Skeletal muscle cell (primary cell): ENCODE results near the gene RNF225.
"Not testable (repeated sequence)": the region's sequence is repeated elsewhere in the genome, so short reads cannot be mapped to it uniquely, and the experiment has no call there.

Experiments
- DNase-seq: peaks from one replicate; pipeline ENCODE4 v3.0.0-alpha.2; 2010; ENCODE audit warnings: low read depth
- H3K4me3 ChIP-seq: 2 replicates; pipeline ENCODE4 v1.5.1; 2011; ENCODE audit warnings: low read depth, mild to moderate bottlenecking, control low read depth, low read length, moderate library complexity

Gene RNF225

GRCh38 chr19:58401840-58402421, 6.5 kb downstream of the RNF225 start:
- H3K4me3 ChIP-seq, result peak overlapping the region; percentile 74
- no peak for DNase-seq

GRCh38 chr19:58403920-58404478, 8.5 kb downstream of the RNF225 start:
- not testable (repeated sequence) for DNase-seq, H3K4me3 ChIP-seq

- peak overlapping the region; percentile 93 for H3K4me3 ChIP-seq
- no peak for DNase-seq
Measured at GRCh38 chr19:58406818-58407657, 11.6 kb downstream of the RNF225 start.

- peak overlapping the region; percentile 93 for H3K4me3 ChIP-seq
- no peak for DNase-seq
Measured at GRCh38 chr19:58407658-58408151, 12.2 kb downstream of the RNF225 start.

GRCh38 chr19:58408152-58409009, 12.9 kb downstream of the RNF225 start, which contains the start of gene ZNF584:
Gene ZNF584 (plus strand): TSS chr19:58408649. CDS start chr19:58409148, 499 bp downstream.
- DNase-seq, result peak; percentile 80
- peak within 1 kb of the TSS; percentile 93 for H3K4me3 ChIP-seq

- DNase-seq, result no peak
Measured at GRCh38 chr19:58409010-58409790, 13.7 kb downstream of the RNF225 start.

GRCh38 chr19:58416604-58417003, 21.1 kb downstream of the RNF225 start:
- no peak overlapping the region for H3K4me3 ChIP-seq

More at GRCh38 chr19:58409010-58409790, 13.7 kb downstream of the RNF225 start:
- peak overlapping the region; percentile 93 for H3K4me3 ChIP-seq

GRCh38 chr19:58417071-58417470, 21.6 kb downstream of the RNF225 start:
- DNase-seq, result no peak
- no peak overlapping the region for H3K4me3 ChIP-seq

More at GRCh38 chr19:58416604-58417003, 21.1 kb downstream of the RNF225 start:
- no peak for DNase-seq

- H3K4me3 ChIP-seq, result no peak overlapping the region
- DNase-seq, result no peak
Measured at GRCh38 chr19:58428617-58429016, 33.2 kb downstream of the RNF225 start.

GRCh38 chr19:58429745-58430144, 34.3 kb downstream of the RNF225 start:
- no peak overlapping the region for H3K4me3 ChIP-seq
- no peak for DNase-seq

- no peak overlapping the region for H3K4me3 ChIP-seq
- no peak for DNase-seq
Measured at GRCh38 chr19:58434217-58434616, 38.8 kb downstream of the RNF225 start.

GRCh38 chr19:58439576-58440554, 44.4 kb downstream of the RNF225 start, which contains the start of gene ZNF132:
Gene ZNF132 (minus strand): TSS chr19:58440153. CDS start chr19:58439821, 332 bp downstream.
- H3K4me3 ChIP-seq, result peak within 1 kb of the TSS; percentile 95
- peak; percentile 99 for DNase-seq

GRCh38 chr19:58440556-58440955, 45.1 kb downstream of the RNF225 start:
- H3K4me3 ChIP-seq, result peak overlapping the region; percentile 95
- no peak for DNase-seq

GRCh38 chr19:58442986-58443385, 47.5 kb downstream of the RNF225 start:
- H3K4me3 ChIP-seq, DNase-seq: not testable (repeated sequence)
